Inflammatory macrophage treated with lipopolysaccharide for 4 hours (primary cell): ENCODE measurements around the gene DGKH.
"Not testable (repeated sequence)": the region's sequence is repeated elsewhere in the genome, so short reads cannot be mapped to it uniquely, and the experiment has no call there.

ENCODE experiments used
- DNase-seq: peaks from one replicate; pipeline ENCODE4 v3.0.0-alpha.2; 2020

DGKH gene

DNA sequence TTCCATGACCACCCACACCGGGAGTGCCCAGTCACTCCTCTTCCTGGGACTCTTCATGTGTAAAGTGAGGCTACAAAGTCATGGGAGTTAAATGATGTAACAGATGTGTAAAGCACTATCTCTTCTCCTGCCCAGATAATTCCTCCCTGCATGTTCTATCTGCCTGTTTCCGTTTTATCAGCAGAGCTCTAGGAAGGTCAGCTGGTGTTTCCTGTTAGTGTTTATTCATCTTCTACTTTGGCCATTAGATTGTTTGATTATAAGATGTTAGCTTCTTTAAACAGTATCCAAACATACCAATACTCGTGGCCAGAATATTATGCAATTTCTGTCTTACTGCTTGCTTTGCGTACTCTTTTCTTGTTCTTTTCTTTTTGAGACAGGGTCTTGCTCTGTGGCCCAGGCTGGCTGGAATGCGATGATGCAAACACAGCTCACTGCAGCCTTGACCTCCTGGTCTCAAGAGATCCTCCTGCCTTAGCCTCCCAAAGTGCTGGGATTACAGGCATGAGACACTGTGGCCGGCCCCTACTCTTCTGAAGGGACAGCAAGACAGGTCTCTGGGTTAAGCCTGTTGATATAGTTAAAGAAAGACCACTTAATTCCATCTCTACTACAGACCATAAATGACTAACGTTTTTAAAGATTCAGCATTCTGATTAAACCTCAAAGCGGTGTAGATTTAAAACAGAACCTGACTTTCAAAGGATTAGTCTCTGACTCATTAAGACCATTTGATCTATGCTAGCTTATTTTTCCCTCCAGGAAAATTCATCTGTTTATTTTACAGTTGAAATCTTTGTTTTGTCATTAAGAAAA, 126.1 kb downstream of the DGKH start:
- no peak for DNase-seq

DNA sequence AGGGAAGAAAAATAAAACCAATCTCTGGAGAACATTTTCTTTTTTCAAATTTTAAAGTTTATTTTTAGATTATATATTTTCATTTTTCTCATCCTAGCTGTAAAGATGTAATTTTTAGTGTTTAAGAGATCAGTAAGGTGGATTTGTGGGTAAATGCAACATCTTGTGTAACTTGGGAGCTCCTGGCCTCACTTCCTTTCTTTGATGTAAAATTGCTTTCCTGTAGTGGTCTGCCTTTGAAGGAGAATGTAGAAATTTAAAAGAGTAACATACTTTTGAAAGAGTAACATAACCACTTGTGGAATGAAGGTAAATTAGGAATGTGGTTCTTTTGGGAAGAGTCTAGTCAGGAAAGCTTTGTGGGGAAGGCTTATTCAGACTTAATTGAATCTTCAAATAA, 127.8 kb downstream of the DGKH start:
- no peak for DNase-seq

DNA sequence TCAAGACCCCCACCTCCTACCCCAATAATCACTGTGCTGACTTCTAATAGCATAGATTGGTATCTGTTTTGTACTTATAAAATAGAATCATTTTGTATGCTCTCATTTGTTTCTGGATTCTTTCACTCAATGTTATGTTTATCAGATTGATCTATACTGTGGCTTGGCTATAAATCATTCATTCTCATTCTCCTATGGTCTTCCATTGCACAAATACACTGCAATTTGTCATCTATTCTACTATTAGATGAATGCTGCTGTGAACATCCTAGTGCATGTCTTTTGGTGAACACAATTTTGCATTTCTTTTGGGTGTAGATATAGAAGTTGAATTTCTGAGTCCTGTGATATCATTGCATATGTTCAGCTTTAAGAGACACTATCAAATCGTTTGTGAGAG, 128.7 kb downstream of the DGKH start:
- no peak for DNase-seq

DNA sequence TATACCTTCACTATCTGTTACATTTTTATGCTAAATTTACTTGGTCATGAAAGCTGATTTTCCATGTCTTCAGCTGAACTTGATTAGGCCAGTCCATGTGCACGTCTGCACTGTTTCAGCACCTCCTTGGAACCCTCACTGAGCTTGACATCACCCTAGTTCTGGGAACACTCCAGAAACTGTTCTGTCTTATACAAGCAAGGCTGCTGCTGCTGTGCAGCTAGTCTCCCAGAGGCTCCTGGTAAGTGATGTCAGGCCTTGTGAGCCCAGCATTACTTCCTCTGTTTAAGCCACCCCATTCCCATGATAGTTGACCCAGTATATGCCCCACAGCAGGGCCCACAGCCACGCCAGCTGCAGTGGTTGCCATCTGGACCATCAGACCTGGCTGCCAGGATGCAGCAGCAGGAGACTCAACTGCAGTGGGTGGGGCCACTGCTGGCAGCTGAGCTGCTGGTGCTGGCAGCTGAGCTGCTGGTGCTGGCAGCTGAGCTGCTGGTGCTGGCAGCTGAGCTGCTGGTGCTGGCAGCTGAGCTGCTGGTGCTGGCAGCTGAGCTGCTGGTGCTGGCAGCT, 133.0 kb downstream of the DGKH start:
- no peak for DNase-seq

DNA sequence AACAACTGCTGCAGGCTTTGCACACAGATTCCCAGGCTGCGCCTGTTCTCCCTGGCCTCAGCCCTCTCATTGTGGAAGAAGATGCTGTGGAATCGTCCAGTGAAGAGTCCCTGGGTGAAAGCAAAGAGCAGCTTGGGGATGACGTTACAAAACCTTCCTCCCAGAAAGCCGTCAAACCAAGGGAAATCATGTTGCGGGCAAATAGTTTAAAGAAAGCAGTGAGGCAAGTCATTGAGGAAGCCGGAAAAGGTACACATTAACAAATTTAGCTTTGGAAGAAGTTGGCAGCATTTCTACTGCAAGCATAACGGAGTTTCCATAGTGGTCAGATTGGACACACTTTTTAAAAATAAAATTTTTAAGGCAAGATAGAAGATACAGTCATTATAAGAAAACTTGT, 140.6 kb downstream of the DGKH start:
- DNase-seq: no peak

DNA sequence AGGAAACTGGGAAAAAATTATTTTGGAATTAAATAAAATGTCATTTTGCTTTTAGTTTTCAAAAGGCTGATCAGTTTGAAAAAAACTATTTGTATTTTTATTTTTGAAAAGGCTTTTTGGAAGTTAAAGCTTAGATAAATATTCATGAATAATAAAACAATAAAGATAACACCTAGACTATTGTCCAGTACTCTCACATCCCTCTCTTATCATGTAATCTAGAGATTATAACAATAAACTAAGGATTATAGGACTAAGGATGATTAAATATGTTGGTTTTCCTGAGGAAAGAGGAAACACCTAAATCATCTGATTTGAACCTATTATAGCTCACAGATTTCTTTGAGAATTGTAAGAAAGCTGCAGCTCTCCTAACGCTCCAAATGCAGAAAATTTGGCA, 142.1 kb downstream of the DGKH start:
- DNase-seq: no peak

DNA sequence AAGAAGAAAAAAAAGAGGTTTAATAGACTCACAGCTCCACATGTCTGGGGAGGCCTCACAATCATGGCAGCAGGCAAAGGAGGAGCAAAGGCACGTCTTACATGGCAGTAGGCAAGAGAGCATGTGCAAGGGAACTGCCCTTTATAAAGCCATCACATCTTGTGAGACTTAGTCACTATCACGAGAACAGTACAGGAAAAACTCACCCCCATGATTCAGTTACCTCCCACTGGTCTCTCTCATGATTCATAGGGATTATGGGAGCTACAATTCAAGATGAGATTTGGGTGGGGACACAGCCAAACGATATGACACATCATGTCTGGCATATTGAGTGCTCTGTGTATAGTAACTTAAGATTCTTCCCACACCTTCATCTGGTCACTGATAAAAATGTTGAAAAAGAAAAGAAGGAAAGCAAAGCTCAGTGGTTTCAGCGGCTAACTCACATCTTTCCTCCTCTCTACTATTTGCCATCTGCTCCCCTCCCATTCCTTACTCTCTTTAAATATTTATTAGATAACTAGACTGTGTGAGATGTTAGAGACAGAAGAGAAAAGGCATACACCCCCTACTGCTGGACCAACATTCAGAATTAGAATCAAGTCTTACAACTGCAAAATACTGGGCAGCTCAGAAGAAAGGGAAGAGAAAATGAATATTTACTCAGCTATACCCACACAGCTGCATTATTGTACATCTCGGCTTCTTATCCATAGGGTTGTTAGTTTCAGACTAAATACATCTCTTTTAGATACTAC, 163.4 kb downstream of the DGKH start:
- DNase-seq: peak; percentile 39

DNA sequence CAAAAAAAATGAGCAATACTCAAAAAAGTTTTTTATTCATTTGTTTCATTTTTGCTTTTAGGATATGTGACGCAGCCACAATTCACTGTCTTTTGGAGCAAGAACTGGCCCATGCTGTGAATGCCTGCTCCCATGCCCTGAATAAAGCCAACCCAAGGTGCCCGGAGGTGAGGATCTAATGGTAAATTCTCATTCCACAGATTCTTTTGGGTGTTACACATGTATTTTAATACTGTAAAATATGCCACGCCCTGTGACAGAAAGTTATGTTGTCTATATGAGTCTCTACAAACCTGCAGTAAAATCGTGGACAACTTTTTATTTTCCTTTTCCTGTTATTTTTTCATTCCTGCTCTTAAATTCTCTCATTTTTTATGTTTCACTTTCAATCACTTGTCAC, 166.0 kb downstream of the DGKH start:
- DNase-seq: no peak

DNA sequence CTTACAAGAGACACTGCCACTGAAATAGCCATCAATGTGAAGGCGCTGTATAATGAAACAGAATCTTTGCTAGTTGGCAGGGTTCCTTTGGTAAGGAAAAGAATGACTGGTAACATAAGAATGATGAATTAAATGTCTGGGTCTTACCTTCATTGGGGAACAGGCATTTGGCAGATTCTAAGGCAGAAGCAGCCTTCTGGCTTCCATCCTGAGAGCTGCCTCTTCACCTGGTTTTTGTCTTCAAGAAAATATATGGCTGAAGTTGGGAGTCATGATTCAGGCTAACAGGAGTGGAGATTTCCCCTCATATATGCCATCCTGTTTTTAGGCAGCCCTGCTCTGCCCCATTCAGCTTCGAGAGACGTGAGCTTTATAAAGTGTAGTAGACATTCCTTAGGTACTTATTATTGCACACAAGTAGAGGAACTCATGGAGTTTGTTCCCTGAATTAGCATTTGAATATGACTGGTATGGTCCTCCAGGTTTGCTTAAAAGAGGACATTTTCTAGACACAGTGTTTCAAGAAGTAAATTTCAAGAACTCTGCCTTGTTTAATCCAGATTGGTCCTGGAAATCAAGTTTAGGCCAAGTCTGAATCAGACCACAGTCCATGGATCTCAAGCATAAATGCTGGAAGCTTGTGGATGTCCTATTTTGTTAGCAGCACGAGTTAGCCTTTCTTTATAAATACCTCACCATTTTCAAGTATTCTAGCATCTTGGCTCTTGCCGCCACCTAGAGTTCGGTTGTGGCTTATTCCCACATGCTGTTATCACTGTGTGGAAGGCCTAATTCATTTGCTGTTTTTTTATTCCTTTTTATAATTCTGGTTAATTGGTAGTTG, 167.4 kb downstream of the DGKH start:
- DNase-seq: no peak

DNA sequence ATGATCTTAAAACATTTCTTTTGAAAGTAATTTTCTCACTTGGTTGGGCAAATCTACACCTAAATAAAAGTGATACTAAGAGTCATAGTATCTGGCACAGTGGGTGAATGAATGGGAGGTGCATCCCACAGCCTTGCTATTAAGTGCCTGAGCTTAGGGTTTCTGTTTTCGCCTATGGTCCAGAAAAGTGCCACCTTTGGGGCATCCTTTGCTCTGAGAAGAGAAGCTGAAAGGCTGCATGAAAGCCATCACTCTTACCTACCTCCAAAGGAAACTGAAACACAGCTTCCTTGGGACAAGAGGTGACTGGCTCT, 167.9 kb downstream of the DGKH start:
- DNase-seq: no peak

DNA sequence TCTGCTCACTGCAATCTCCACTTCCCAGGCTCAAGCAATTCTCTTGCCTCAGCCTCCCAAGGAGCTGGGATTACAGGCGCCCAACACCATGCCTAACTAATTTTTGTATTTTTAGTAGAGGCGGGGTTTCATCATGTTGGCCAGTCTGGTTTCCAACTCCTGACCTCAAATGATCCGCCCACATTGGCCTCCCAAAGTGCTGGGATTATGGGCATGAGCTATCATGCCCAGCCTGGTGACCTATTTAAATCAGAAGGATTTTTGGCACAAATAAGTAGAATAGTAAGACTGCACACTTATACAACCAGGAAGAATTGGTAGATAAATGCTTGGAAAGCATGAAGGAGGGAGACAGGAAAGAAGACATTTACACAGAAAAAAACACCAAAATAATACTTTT, 170.1 kb downstream of the DGKH start:
- no peak for DNase-seq

DNA sequence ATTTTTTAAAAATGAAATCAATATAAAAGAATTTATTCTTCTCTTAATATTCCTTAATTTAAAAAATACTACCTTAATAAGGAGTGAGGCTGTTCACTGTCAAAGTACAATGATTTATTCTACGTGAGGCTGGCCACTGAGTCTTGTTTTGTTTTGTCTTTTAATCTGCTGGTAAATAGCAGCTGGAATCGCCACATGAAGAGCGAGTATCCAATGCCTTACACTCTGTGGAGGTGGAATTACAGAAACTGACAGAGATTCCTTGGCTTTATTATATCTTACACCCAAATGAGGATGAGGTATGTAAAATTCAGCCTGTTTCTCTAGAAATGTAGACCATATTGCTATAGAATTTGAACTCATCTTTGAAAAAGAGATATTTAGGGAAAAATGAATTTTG, 170.6 kb downstream of the DGKH start:
- DNase-seq: no peak

DNA sequence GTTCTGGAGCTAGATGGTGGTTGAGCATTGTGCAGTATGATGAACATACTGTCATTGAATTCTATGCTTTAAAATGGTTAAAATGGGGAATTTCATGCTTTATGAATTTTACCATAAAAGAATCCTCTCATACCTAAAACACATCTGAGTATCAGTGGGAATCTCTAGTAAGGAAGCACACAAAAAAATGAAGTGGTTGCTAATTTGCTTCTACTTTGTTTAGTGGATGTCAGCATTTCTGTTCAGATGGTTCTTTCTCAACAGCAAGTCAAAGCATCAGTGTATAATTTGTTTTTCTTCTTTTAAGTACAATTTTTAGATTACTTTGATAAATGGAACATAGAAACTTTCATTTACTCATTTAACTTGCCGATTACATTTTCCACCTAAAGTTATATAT, 171.4 kb downstream of the DGKH start:
- no peak for DNase-seq

DNA sequence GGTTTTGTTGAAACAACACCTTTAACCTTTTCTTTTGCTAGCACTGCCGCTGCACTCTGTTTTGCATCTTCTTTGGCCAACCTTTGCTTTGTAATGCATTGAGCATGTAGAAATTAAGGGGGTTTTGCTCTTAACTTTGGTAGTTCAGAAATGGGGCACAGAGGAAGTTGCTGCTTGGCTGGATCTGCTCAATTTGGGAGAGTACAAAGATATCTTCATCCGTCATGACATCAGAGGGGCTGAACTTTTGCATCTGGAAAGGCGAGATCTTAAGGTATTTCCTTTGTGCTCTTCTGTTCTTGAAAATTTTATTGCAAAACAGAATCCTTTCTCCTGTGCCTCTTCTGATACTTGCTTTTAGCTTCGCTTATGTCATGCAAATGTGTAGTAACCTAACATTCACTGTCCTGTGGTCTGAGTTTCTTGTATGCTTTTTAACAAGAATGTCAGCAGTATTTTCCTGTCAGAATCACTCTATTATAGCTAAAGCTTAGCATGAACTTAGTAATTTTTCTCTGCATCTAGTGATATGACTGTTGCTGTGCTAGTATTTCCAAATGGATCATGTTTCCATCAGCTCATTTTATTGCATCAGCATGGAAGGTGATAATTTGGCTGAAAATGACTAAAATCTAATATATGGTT, 172.8 kb downstream of the DGKH start:
- DNase-seq: no peak

DNA sequence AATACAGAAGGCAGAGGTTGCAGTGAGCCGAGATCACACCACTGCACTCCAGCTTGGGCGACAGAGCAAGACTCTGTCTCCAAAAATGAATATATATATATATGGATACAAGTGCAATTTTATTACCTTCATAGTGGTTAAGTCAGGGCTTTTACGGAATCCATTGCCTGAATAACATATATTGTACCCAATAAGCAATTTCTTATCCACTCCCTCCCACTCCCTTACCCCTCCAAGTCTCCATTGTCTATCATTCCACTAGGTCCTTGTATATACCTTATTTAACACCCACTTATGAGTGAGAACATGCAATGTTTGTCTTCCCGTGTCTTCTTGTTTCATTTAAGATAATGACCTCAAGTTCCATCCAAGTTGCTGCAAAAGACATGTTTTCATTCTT, 175.2 kb downstream of the DGKH start:
- DNase-seq: no peak

DNA sequence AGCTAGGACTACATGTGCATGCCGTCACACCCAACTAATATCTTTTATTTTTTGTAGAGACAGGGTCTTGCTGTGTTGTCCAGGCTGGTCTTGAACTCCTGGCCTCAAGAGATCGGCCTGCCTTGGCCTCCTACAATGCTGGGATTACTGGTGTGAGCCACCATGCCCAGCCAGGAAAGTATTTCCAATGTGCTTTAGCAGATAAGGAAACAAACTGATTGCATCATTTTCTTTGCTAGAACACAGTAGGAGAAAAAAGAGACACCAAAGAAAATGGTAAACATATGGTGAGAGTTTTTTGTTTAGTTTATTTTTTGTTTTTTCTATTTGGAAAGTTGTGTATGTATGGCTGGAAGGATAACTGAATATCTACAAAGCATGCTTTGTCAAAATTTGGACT, 176.6 kb downstream of the DGKH start:
- no peak for DNase-seq

DNA sequence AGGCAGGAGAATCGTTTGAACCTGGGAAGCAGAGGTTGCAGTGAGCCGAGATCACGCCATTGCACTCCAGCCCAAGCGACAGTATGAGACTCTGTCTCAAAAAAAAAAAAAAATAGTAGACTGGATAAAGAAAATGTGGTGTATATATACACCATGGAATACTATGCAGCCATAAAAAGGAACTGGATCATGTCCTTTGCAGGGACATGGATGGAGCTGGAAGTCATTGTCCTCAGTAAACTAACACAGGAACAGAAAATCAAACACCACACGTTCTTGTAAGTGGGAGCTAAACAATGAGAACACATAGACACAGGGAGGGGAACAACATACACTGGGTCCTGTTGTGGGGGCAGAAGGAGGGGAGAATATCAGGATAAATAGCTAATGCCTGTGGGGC, 178.3 kb downstream of the DGKH start:
- DNase-seq: not testable (repeated sequence)

DNA sequence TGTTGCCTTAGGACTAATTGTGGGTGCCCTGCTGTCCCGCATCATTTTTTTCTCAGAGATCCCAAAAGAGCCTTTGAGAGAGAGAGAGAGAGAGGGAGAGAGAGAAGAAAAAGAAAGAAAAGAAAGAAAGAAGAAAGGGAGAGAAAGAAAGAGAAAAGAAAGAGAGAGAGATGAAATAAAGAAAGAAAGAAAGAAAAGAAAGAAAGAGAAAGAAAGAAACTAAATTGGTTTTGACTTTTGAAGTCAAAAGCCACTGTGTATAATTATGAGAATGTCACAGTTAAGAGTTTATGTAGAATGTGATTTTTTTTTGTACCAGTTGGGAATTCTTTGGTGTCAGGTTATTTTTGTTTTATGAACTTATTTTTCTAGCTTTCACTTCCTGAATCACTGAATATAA, 180.1 kb downstream of the DGKH start:
- DNase-seq: no peak

DNA sequence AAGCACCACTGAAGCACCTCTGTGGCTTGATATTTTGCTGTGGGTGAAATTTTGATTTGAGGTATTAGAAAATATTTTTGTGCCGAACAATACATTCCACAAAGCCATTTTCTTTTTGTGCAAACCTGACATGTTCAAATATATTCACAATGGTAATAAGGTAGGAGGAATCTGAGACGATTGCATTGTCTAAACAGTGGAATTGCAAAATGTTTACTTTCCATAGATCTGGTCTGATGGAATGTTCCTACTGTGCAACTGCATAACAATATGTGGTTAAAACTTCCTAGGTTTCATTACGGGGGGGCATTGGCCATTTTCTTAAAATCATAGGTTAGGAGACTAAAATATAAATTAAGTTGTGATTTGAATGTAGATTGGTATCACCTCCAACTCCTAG, 180.8 kb downstream of the DGKH start:
- DNase-seq: no peak

DNA sequence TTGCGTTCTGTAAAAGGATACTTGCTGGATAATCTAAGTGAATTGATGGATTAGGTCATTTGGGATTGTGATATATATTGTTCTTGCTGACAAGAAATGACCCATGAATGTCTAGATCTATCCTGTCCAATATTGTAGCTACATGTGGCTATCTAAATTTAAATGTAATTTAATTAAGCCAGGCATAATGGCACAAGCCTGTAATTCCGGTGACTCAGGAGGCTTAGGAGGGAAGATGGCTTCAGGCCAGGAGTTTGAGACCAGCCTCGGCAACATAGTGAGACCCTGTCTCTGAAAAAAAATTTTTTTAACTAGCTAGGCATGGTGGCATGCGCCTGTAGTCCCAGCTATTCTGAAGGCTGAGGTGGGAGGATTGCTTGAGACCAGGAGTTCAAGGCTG, 184.2 kb downstream of the DGKH start:
- DNase-seq: no peak

DNA sequence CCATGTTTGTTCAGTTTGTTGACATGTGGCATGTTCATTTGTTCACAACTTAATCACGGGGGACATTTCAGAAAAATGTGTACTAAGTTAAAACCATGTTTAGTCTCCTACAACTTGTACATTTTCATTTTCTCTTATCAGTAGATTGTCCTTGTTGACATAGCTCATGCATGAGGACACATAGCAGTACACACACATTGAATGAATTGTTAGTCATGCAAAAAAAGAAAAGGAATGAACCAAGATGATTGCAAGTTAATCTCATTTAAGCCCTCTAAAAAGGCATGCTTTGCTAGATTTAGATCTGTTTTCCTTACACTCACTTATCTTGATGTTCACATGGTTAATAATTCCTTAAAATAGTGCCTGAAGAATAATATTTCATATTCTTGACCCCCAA, 185.3 kb downstream of the DGKH start:
- DNase-seq: no peak

DNA sequence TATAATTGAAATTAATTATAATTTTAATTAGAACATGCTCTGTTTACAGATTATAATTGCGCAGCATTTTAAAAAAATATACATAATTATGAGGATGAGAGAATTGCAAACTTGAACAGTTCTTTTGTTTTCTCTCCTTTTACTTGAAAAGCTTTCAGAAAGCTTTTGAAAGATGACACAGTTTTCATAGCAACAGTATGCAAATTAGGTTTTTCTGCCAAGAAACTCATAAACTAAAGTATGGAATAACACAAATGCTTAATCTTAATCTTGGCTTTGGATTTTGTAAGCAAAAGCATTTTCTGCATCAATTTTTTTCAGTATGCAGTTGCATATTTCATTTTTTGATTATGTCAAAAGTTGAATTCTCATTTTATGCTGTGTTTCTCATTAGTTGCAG, 190.7 kb downstream of the DGKH start:
- no peak for DNase-seq

DNA sequence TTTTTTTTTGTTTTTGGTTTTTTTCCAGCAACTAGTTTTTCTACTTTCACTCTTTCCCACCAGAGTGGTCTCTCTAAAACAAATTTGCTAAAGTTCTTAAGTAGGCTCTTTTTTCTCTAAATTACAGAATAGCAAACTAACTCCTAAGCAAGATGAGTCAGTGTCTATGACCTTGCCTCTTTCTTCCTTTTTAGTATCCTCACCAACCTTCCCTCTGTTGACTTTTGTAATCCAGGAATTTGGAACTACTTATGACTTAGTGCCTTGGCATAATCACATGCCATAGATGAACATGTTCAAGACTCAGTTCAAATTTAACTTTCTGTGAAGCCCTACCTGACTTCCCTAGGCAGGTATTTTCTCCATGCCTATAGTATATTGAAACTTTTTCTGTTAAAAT, 191.2 kb downstream of the DGKH start:
- DNase-seq: no peak
